ENCODE results near the gene GOLT1A. TPM values are rescaled to one million over a fixed set of nuclear protein-coding genes. Genes with fewer than 3 reads are reported as not detected.

The GOLT1A gene
- total RNA-seq, 3 donors from 2014 or later = 2.5 to 11.4 (median 3.9) TPM

- Histone ChIP-seq H3K4me3 (no peak overlapping the region), H3K9me3 (no peaks in the 10 kb centered on the region), H3K4me1 (ENCODE audit: low read depth) (no peaks in the 10 kb centered on the region), H3K36me3 (ENCODE audit: low read depth) (peaks cover 3% of the 10 kb centered on the region)
- no peak for TF ChIP-seq CTCF (IDR thresholded peaks at IDR 0.05)
- intact Hi-C loops (cut with DNase I, micrococcal nuclease) = no loop called here
- ATAC-seq (no peak), DNase-seq (no peak)
Observed at GRCh38 chr1:204257446-204257845, 43.7 kb upstream of the GOLT1A start.

- TF ChIP-seq CTCF (IDR thresholded peaks at IDR 0.05) = no peak
- ATAC-seq (no peak), DNase-seq (no peak)
- Histone ChIP-seq H3K9me3 (no peaks in the 10 kb centered on the region), H3K4me3 (no peak overlapping the region), H3K4me1 (ENCODE audit: low read depth) (no peaks in the 10 kb centered on the region), H3K36me3 (ENCODE audit: low read depth) (peaks cover 3% of the 10 kb centered on the region)
- intact Hi-C loops (cut with DNase I, micrococcal nuclease) = no loop called here
Observed at GRCh38 chr1:204256531-204256930, 42.7 kb upstream of the GOLT1A start.

GRCh38 chr1:204255966-204256365 is 42.2 kb upstream of the GOLT1A start:
- ATAC-seq = no peak
- intact Hi-C loops (cut with DNase I, micrococcal nuclease) = no loop called here
- no peaks in the 10 kb centered on the region for H3K36me3 ChIP-seq (ENCODE audit: low read depth)
- TF ChIP-seq CTCF (IDR thresholded peaks at IDR 0.05) = no peak
- no peak for DNase-seq
- no peaks in the 10 kb centered on the region for H3K9me3 ChIP-seq
- no peak overlapping the region for H3K4me3 ChIP-seq
- no peaks in the 10 kb centered on the region for H3K4me1 ChIP-seq (ENCODE audit: low read depth)

DNA sequence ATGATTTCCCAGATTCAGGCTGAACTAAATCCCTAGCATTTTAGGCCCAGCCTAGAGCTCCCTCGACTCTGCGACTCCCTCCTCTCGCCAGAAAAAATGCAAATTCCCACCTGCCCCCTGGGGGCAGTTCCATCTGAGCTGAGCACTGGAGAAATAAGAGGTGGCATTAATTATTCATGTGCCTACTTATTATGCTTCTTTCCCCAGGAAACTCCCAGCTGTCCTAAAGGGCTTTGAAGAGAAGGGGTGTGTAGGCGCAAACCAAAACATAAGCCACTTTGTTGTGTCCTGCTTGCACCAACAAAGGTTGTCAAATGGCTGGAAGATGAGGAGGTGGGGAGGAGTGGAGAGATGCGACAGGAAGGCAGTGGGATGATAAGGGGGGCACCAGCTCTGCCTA is 41.4 kb upstream of the GOLT1A start:
- H3K4me1 ChIP-seq (ENCODE audit: low read depth) = no peaks in the 10 kb centered on the region
- DNase-seq (no peak), ATAC-seq (no peak)
- H3K9me3 ChIP-seq = no peaks in the 10 kb centered on the region
- H3K4me3 ChIP-seq = no peak overlapping the region
- H3K36me3 ChIP-seq (ENCODE audit: low read depth) = no peaks in the 10 kb centered on the region
- no peak for TF ChIP-seq CTCF (IDR thresholded peaks at IDR 0.05)
- intact Hi-C loops (cut with DNase I, micrococcal nuclease) = no loop called here

DNA sequence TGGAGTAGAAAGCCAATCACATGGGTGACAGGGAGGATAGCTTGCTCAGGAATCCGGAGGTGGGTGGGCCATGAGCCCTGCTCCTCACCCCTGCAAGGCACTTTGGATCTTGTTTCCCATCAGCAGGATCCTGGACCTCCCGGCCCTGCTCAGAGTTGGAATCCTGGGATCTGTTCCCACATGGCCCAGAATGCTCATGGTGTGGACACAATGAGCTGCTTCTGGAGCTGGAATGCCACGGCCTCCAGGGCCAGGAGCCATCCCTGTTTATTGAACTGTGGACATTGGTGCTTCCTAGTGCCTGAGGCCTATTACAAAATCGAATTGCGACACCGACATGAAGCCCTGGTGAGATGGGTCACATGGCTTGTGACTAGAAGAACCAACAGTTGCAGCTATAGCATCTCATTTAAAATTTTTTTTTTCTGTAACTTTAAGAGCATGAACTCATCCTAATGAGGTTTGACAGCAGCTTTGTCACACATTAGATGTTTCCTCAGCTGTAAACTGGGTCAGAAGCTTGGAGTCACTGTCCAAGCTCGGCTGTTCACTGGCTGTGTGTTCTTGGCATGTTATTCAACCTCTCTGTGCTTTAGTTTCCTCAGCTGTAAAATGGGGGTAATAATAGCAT is 40.4 kb upstream of the GOLT1A start:
- intact Hi-C loops (cut with DNase I, micrococcal nuclease) = no loop called here

More for the DNA sequence above, 40.4 kb upstream of the GOLT1A start:
- Histone ChIP-seq H3K9me3 (no peaks in the 10 kb centered on the region), H3K36me3 (ENCODE audit: low read depth) (no peaks in the 10 kb centered on the region), H3K4me1 (ENCODE audit: low read depth) (no peaks in the 10 kb centered on the region), H3K4me3 (no peak overlapping the region)
- ATAC-seq (peak; percentile 15), DNase-seq (peak in 1 of 3 donors; percentile 37)
- no peak for TF ChIP-seq CTCF (IDR thresholded peaks at IDR 0.05)
